ENCODE data around the gene TSPAN7.

Gene TSPAN7

DNA sequence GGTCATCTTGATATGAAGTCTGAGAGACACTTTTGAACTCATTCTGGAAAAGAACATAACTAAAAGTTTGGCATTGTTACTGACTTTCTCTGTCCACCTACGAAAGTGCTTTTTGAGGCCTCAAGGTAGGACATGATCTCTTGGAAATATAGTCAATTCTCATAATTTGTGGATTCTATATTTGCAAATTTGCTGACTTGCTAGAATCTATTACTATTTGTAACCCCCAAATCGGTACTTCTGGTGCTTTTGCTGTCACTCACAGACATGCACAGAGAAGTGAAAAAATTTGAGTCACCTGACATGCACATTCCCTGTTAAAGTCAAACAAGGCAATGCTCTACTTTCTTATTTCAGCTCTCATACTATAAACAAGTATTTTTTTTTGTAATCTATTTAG lies 35.6 kb downstream of the TSPAN7 start:
- DNase-seq: no peak

DNA sequence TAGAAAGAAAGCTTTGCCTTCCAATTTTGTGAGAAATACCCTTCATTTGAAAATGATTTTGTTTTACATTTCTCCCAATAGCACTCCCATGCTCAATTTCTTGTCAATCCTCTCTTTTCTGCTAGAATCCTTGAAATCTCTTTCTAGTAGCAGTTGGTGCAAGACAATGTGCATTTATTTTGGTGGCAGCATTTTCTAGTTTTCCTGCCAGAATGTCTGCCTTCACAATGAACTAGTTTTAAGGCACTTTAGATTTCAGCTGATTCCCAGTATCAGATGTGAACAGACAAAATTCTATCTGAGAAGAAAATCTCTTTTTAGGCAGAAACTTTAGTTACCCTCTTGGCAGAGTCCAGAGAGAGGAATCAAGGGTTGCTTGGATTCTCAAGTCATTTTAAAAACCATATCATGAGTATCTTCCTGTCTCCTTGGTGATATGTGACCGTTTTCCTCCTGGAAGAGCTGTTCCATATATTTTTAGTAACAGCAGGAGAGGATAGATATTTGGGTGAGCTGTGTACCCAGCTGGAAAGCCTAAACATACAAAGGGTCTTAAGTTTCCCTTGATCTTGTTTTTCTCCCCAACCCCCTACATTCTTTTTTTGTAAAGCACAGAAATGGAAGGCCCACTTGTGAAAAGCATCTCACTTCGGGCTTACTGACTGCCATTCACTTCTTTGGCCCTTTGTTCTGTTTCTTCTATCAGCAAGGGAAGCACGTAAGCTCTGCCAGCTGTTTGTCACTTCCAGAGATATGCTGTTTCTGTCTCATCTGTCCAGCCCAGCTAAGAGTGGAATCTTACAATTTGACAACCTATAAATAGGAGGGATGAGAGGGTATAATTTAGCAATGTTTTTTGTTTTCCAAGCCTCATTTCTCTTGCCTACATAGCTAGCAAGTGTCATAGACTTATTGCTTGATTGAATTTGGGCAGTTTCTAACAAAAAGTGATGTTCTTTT lies 38.7 kb downstream of the TSPAN7 start:
- no peak for DNase-seq

DNA sequence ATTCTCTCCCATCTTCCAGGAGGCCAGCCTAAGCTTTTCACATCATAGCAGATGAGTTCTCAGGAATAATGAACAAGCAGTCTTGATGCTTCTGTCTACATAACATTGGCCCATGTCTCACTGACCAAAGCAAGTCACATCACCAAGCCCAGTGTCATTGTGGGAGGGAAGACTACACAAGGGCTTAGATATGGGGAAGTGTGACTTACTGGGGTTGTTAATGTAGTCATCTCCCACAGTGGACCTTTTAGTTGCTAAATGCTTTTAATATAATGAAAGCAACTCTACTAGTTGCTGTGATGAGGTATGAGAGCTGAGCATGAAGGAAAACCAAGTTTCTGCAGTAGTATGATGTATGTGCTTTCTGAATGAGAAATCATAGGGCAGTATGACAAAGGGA lies 40.5 kb downstream of the TSPAN7 start:
- no peak for DNase-seq

DNA sequence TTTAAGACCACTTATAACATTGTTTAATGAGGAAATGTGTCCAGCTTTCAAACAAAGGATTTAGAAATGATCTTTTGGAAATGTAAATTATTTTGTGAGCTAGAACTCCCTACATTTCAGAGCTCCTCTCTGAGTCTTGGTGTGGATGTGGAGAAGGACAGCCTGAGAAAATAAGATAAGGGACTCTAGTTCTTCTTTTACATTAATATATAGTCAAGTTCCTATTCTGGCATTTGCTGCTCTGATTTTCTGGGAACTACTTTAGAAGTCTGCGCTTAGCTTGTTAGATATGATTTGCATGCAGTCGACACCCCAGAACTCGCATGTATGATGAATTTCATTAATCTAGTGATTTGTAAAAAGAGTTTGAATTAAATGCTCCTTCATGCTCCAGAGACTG lies 45.5 kb downstream of the TSPAN7 start:
- DNase-seq: no peak

DNA sequence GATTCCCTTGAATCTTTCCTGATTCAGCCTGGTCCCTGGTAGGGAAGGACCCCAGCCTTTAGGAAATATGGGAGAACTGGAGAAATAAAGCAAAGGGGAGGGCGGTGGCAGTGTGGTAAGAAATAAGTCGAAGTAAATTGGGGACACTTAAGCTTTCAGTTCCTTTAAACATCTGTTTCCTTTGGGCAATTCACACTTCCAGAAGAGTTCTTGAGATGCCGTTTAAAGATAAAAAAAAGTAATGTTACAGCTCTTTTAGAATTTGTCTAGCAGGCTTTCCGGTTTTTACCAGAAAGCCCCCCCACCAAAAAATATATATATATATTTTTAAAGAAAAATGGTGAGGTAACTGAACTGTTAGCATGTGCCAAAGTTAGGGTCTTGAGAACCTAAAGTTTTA lies 46.6 kb downstream of the TSPAN7 start:
- no peak for DNase-seq

- no peak for DNase-seq
Observed at GRCh38 chrX:38610849-38611248, 49.5 kb downstream of the TSPAN7 start.

- DNase-seq: no peak
Observed at GRCh38 chrX:38612281-38612680, 50.9 kb downstream of the TSPAN7 start.

GRCh38 chrX:38614485-38614884 lies 53.1 kb downstream of the TSPAN7 start:
- no peak for DNase-seq

- DNase-seq: no peak
Observed at GRCh38 chrX:38616904-38617303, 55.6 kb downstream of the TSPAN7 start.

DNA sequence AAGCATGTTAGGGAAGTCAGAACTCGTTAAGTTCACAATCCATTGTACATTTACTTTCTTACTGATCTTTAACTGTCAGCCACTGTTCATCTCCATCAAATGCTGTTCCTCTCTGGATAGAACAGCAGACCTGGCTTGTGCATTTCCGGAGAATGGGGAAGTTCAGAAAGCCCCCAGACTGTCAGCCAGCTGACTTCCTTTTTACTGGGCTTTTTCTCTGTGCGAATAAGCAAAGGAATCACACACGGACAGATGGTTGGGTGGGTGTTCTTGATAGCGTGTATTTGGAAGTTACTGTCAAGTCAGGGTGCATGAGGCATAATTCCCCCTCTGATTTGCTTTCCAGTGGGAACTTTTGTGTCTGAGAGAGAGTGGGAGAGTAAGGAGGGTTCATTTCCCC lies 56.8 kb downstream of the TSPAN7 start:
- no peak for DNase-seq

- DNase-seq: no peak
Observed at GRCh38 chrX:38620623-38621022, 59.3 kb downstream of the TSPAN7 start.

- no peak for DNase-seq
Observed at GRCh38 chrX:38626296-38626695, 65.0 kb downstream of the TSPAN7 start.

GRCh38 chrX:38627683-38628082 lies 66.3 kb downstream of the TSPAN7 start:
- no peak for DNase-seq

GRCh38 chrX:38628587-38628986 lies 67.2 kb downstream of the TSPAN7 start:
- no peak for DNase-seq

DNA sequence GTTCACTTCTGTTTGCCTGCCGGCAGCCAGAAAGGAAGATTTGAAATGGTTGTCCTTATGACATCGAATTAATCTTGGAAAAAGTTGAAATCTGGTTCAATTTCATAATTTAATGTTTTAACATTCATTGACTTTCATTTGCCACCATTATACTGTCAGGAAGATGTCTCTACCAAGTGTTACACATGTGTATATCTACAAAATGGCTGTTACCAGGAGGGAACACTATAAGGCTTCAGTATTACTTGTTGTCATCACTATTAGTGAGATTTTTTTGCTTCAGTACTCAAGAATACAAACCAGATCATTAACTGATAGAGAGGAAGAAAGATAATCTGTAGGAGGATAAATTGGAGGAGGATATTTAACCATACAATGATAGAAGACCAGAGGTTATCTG lies 71.2 kb downstream of the TSPAN7 start:
- no peak for DNase-seq

GRCh38 chrX:38634665-38635064 lies 73.3 kb downstream of the TSPAN7 start:
- DNase-seq: no peak

GRCh38 chrX:38636949-38637819 lies 75.8 kb downstream of the TSPAN7 start:
- DNase-seq: no peak

GRCh38 chrX:38638952-38639529 lies 77.7 kb downstream of the TSPAN7 start:
- DNase-seq: no peak

DNA sequence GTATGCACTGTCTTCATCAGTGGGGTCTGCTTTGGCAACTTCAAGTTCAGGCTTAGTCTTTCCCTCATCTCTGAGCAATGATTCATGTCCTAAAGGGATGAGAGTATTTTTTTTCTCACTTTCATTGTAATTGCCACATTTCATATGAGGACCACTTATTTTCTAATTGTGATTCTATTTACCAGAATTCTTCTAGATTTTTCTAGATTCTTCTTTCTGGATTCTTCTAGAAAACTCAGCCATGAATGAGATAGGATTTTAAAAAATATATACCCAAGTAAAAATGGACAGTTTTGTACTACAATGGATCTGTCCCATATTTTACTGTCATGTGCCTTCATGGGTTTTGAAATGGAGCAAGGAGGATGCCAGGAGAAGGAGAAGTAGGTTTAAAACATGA lies 78.4 kb downstream of the TSPAN7 start:
- DNase-seq: no peak

GRCh38 chrX:38641197-38641596 lies 79.9 kb downstream of the TSPAN7 start:
- DNase-seq: no peak

GRCh38 chrX:38643903-38644302 lies 82.6 kb downstream of the TSPAN7 start:
- DNase-seq: no peak

DNA sequence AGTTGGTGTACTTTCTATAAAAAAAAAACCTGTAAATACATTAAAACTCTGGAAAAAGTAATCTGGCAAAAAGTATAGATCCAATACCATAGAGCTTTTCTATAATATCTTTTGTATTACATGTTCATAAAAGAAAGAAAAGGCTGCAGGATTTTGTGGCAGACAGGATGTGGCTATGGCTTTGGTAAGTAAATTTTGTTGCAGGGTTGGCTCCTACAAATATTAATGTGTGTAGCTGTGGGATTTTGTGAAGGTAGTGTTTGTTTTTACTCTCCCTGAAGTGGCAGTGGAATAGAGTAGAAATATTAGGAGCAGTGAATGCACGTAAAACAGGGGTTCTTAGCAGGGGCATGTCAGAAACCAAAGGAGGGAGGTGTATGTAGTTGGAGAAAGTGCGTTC lies 84.8 kb downstream of the TSPAN7 start:
- DNase-seq: no peak

- no peak for DNase-seq
Observed at GRCh38 chrX:38649221-38649620, 87.9 kb downstream of the TSPAN7 start.

Measured in stimulated activated naive CD4-positive, alpha-beta T cell treated with Interleukin-2 at 50 U/mL for 16 hours (primary cell).